AG04449 (cell line): ENCODE results near the gene BTBD6.

Source experiments
- CTCF ChIA-PET: fragments of 350-600 bp; formaldehyde crosslinking; extraction: SDS; loops from one replicate; lab custom pipeline; 2021; ENCODE audit warnings: antibody characterized with exemption; lab: Yijun Ruan, JAX
- POLR2A ChIA-PET: fragments of 400-600, 350-600 bp; formaldehyde crosslinking; extraction: SDS; loops from one replicate; lab custom pipeline; 2020; ENCODE audit warnings: antibody characterized with exemption, inconsistent platforms; lab: Yijun Ruan, JAX
- DNase-seq: peaks from one replicate; pipeline ENCODE4 v3.0.0-alpha.2; 2010; ENCODE audit warnings: low read depth, low spot score
- H3K4me3 ChIP-seq: 2 replicates; pipeline ENCODE4 v1.5.1; 2011; ENCODE audit warnings: low read depth, mild to moderate bottlenecking, control low read depth, low read length
- TF ChIP-seq, protein P1 (sequence below): IDR thresholded peaks from one replicate; pipeline ENCODE4 v1.5.1; 2011; ENCODE audit warnings: mild to moderate bottlenecking, moderate library complexity, low read length, control low read depth, inconsistent platforms; ENCODE audit not compliant: insufficient read depth; ENCODE audit errors: missing control alignments

Gene BTBD6

DNA sequence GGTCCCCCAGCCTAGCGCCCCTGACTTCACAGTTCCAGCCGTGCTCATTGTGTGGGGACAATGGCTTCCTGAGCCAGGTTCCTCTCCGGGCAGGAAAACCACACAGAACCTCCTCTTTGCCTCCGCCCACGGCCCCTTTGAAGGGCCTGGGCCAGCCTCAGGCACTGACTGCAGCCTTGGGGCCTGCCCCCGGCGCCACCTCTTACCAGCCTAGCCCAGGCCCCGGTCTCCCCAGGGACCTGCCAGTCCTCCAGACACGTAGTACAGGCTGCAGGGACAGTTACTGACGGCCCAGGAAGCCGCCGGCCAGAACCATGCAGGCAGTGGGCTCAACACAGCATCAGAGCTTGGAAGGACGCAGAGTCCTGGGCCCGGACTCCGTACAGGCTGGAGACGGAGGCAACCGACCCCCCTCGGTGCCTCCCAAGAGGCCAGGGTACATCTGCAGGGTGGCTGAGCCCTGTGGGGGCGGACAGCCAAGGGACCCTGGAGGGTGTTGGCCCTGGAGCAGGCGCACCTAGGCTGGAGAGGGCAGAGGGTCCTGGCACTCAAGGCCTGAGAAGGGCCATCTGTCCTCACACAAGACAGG, 46.3 kb upstream of the BTBD6 start:
- CTCF ChIA-PET: interaction anchor here (0.6 to 4.4 kb wide), 14 partner anchors 11 to 154 kb away, joined by 3 to 32 read pairs (median 4); partner anchors contain the start of genes BTBD6 and PACS2
- TF ChIP-seq, protein P1, sequence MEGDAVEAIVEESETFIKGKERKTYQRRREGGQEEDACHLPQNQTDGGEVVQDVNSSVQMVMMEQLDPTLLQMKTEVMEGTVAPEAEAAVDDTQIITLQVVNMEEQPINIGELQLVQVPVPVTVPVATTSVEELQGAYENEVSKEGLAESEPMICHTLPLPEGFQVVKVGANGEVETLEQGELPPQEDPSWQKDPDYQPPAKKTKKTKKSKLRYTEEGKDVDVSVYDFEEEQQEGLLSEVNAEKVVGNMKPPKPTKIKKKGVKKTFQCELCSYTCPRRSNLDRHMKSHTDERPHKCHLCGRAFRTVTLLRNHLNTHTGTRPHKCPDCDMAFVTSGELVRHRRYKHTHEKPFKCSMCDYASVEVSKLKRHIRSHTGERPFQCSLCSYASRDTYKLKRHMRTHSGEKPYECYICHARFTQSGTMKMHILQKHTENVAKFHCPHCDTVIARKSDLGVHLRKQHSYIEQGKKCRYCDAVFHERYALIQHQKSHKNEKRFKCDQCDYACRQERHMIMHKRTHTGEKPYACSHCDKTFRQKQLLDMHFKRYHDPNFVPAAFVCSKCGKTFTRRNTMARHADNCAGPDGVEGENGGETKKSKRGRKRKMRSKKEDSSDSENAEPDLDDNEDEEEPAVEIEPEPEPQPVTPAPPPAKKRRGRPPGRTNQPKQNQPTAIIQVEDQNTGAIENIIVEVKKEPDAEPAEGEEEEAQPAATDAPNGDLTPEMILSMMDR: no peak

DNA sequence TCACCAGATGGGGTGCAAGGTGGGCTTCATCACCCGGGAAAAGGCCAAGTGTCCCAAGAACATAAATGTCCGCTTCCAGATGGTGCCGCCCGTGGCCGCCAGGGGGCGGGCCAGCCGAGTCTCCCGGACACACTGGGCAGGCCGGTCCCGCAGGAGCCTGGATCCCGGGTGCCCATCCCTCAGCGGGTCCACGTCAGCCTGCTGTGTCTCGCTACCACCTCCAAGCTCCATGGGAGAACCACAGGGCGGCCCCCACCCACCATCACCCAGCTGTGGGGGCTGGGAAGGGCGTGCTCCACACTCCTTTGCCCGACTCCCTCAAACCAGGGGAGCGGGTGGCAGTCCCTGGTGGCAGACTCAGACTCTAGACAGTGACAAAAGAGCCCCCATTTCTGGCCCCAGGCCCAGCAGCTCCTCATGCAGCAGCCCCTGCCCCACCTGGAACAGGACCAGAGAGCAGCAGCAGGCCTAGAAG, 45.2 kb upstream of the BTBD6 start:
- no peak for DNase-seq
- TF ChIP-seq, protein P1: peak; percentile 96
- CTCF ChIA-PET: interaction anchor here (0.6 to 4.4 kb wide), 23 partner anchors 9 to 325 kb away, joined by 3 to 32 read pairs (median 3); partner anchors contain the start of gene BTBD6
- 0 out of 2 replicates have a peak overlapping the region, but pooled peaks have one; percentile 3 for H3K4me3 ChIP-seq
- POLR2A ChIA-PET: no interaction called here

More for the DNA sequence above, 46.3 kb upstream of the BTBD6 start:
- H3K4me3 ChIP-seq: no peak overlapping the region
- POLR2A ChIA-PET: no interaction called here
- no peak for DNase-seq

- POLR2A ChIA-PET: no interaction called here
- DNase-seq: no peak
- TF ChIP-seq, protein P1: no peak
- CTCF ChIA-PET: interaction anchor here (0.6 to 4.4 kb wide), 24 partner anchors 9 to 325 kb away, joined by 3 to 32 read pairs (median 3); partner anchors contain the start of gene BTBD6
- no peak overlapping the region for H3K4me3 ChIP-seq
These were observed 44.6 kb upstream of the BTBD6 start for GRCh38 chr14:105203701-105204100.

DNA sequence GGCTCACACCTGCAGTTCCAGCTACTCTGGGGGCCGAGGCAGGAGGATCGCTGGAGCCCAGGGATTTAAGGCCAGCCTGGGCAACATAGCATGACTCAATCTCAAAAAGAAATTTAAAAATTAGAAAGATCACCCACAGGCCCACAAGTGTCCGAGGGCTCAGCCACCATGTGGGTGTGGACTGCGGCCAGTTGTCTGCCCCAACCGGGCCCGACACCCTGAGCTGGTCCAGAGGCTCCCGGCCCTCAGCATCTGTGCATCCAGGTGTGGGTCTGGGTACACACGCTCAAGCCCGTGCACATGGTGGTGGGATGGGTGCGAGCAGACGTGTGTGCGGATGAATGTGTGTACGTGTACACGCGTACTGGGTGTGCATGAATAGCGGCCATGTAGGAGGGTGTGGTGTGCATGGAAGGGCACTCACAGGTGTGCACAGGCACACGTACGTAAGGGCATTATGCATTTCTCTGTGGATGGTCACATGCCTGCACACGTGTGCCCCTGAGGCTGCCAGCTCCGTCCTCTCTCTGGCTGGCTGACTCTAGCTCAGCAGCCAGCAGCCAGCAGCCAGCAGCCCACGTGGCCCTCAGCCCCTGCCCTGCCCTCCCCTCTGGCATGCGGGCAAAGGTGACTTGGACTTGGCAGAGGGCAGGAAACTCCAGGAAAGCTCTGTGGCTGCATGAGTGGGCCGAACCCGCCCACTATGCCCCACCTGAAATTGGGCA, 44.0 kb upstream of the BTBD6 start:
- CTCF ChIA-PET: interaction anchor here (0.8 to 4.4 kb wide), 12 partner anchors 9 to 147 kb away, joined by 3 to 32 read pairs (median 6); no protein-coding TSS in a partner anchor
- POLR2A ChIA-PET: no interaction called here
- no peak overlapping the region for H3K4me3 ChIP-seq
- no peak for DNase-seq
- TF ChIP-seq, protein P1: no peak

GRCh38 chr14:105204931-105205672, 43.2 kb upstream of the BTBD6 start:
- ChIA-PET POLR2A (no interaction called here), CTCF (interaction anchor here (1.0 to 4.4 kb wide), 5 partner anchors 8 to 77 kb away, joined by 3 to 25 read pairs (median 17); no protein-coding TSS in a partner anchor)
- no peak overlapping the region for H3K4me3 ChIP-seq
- no peak for DNase-seq
- TF ChIP-seq, protein P1: no peak
